ENCODE data around the gene CCRL2.

CCRL2 gene

DNA sequence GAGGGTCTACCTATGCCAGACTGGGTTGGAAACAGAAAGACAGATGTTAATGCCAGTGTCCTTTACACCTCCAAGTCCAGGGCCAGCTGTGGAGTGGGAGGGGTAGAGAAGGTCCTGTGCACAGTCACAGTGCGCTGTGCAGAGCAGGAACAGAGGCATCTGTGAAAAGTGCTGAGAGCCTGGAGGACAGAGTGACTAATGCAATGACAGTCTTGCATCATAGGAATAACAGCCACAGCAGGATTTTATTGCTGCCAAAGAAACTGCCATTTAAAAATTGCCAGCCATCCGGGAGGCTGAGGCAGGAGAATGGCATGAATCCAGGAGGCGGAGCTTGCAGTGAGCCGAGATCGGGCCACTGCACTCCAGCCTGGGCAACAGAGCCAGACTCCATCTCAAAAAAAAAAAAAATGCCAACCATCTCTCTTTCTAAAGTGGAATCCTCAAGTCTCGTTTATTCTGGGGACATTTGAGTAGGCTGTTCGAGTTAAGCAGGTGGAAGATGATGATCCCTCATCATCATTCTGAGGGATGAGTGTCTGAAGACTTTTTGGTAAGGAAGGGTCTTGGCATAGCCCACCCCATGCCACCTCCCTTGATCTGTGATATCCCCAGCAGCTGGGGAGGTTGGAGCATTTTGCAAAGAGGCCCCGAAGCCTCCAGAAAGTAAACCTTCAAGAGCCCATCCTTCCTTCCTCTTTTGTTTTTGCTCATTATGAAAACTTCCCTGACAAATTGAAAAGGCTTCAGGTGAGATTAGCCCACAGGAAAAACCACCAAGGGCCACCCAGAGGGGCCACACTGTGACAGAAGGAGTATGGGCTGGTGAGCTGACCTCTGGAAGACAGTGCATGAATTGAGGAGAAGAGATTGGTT lies 45.4 kb upstream of the CCRL2 start:
- Histone ChIP-seq H3K36me3 (no peaks in the 10 kb centered on the region), H3K4me1 (ENCODE audit: control insufficient read depth in 1 of 2, insufficient read depth in 1 of 2, low read depth in 1 of 2, low read length in 1 of 2) (peaks cover 20 to 31% of the 10 kb centered on the region in 2 experiments), H3K27me3 (no peaks in the 10 kb centered on the region), H3K27ac (peak overlapping the region; percentile 67), H3K4me3 (ENCODE audit: low read depth in 1 of 2, low read length in 1 of 2) (peak overlapping the region in 1 of 2 experiments; percentile 16), H3K9me3 (no peaks in the 10 kb centered on the region)
- TF ChIP-seq, protein P1, sequence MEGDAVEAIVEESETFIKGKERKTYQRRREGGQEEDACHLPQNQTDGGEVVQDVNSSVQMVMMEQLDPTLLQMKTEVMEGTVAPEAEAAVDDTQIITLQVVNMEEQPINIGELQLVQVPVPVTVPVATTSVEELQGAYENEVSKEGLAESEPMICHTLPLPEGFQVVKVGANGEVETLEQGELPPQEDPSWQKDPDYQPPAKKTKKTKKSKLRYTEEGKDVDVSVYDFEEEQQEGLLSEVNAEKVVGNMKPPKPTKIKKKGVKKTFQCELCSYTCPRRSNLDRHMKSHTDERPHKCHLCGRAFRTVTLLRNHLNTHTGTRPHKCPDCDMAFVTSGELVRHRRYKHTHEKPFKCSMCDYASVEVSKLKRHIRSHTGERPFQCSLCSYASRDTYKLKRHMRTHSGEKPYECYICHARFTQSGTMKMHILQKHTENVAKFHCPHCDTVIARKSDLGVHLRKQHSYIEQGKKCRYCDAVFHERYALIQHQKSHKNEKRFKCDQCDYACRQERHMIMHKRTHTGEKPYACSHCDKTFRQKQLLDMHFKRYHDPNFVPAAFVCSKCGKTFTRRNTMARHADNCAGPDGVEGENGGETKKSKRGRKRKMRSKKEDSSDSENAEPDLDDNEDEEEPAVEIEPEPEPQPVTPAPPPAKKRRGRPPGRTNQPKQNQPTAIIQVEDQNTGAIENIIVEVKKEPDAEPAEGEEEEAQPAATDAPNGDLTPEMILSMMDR (IDR thresholded peaks at IDR 0.05): no peak

DNA sequence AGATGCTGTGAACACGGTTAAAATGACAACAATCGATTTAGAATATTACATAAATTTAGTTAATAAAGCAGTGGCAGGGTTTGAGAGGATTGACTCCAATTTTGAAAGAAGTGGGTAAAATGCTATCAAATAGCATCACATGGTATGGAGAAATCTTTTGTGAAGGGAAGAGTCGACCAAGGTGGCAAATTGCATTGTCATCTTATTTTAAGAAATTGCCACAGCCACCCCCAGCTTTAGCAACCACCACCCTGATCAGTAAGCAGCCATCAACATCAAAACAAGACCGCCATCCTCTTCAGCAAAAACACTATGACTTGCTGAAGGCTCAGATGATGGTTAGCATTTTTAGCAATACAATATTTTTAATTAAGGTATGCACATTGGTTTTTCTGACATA lies 42.0 kb upstream of the CCRL2 start:
- no peaks in the 10 kb centered on the region for H3K27me3 ChIP-seq
- H3K36me3 ChIP-seq: no peaks in the 10 kb centered on the region
- no peaks in the 10 kb centered on the region for H3K9me3 ChIP-seq
- H3K4me3 ChIP-seq (ENCODE audit: low read depth in 1 of 2, low read length in 1 of 2): no peak overlapping the region
- H3K4me1 ChIP-seq (ENCODE audit: control insufficient read depth in 1 of 2, insufficient read depth in 1 of 2, low read depth in 1 of 2, low read length in 1 of 2): peaks cover 20 to 36% of the 10 kb centered on the region in 2 experiments
- TF ChIP-seq, protein P1 (IDR thresholded peaks at IDR 0.05): no peak
- no peak overlapping the region for H3K27ac ChIP-seq

DNA sequence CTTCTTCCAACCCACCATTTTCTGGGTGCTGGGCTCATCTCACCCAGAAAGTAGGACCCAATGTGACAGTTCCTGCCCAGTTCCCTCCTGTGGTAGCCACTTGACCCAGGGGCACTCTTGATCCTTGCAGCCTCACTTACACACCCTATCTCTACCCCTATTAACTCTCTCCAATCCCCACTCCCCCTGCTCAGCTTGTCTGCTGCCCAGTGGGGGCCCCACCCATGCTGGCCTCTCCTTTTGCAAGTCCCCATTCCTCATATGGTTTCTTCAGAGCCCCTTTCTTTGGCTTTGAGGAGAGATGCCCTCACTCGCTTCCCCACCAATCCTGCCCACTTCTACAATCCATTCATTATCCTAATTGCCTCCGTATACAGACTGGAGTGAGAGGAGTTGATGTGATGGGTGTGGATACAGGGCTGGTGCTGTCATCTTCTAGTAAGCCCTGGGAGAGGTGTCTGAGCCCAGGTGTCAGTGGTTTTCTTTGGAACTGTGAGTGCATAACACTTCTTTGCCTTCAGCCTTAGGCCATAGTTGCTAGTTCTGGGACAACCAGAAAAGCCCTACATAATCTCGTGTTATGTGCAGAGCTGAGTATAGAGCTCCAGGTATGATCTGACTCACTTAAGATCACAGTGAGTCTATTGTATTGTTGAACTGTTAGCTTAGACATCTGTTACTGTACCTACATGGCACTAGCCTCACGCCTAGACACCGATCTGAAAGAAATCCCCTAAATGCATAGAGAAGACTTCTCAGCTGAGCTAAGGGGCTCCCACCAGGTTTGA lies 41.1 kb upstream of the CCRL2 start:
- no peaks in the 10 kb centered on the region for H3K36me3 ChIP-seq
- H3K4me3 ChIP-seq (ENCODE audit: low read depth in 1 of 2, low read length in 1 of 2): no peak overlapping the region
- H3K9me3 ChIP-seq: no peaks in the 10 kb centered on the region
- peaks cover 18 to 32% of the 10 kb centered on the region in 2 experiments for H3K4me1 ChIP-seq (ENCODE audit: control insufficient read depth in 1 of 2, insufficient read depth in 1 of 2, low read depth in 1 of 2, low read length in 1 of 2)
- no peak overlapping the region for H3K27ac ChIP-seq
- no peaks in the 10 kb centered on the region for H3K27me3 ChIP-seq
- TF ChIP-seq, protein P1 (IDR thresholded peaks at IDR 0.05): no peak

DNA sequence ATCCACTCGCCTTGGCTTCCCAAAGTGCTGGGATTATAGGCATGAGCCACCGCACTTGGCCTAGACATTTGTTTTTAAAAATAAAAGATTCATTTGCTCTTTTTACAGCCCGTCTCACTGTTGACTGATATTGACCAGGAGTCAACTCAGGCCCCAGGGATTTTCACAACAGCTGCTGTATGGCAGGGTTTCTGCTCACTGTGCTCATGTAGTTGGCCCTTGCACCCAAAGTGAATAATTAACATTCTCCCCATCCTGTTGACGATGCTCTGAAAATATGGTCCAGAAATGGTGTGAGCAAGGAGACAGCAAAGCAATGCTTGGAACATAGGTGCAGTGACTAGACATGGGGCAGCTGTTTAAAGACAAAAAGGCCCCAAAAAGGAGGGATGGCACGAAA lies 39.2 kb upstream of the CCRL2 start:
- Histone ChIP-seq H3K27ac (no peak overlapping the region), H3K4me3 (ENCODE audit: low read depth in 1 of 2, low read length in 1 of 2) (no peak overlapping the region), H3K36me3 (no peaks in the 10 kb centered on the region), H3K9me3 (no peaks in the 10 kb centered on the region), H3K4me1 (ENCODE audit: control insufficient read depth in 1 of 2, insufficient read depth in 1 of 2, low read depth in 1 of 2, low read length in 1 of 2) (peaks cover 0 to 13% of the 10 kb centered on the region in 2 experiments), H3K27me3 (no peaks in the 10 kb centered on the region)
- TF ChIP-seq, protein P1 (IDR thresholded peaks at IDR 0.05): no peak

DNA sequence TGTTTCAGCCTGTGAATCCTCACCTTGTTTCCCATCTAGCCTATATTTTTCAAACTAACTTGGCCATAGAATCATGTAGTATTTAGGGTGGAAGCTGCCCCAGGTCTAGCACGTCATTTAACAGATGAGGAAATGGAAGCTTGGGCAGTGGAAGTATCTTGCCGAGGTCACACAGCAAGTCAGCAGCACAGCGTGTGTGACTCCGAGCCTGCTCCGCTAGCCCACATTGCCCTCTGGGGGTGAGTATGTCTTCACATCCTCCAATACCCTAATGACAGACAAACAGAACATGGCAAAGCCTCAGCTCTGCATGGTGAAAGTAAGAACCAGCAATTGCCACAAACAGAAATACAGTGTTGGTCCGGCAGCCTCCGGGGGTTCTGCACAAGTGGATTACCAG lies 38.5 kb upstream of the CCRL2 start:
- Histone ChIP-seq H3K27ac (peak overlapping the region; percentile 31), H3K4me3 (ENCODE audit: low read depth in 1 of 2, low read length in 1 of 2) (no peak overlapping the region), H3K9me3 (no peaks in the 10 kb centered on the region), H3K4me1 (ENCODE audit: control insufficient read depth in 1 of 2, insufficient read depth in 1 of 2, low read depth in 1 of 2, low read length in 1 of 2) (peaks cover 0 to 13% of the 10 kb centered on the region in 2 experiments), H3K36me3 (no peaks in the 10 kb centered on the region), H3K27me3 (no peaks in the 10 kb centered on the region)
- TF ChIP-seq, protein P1 (IDR thresholded peaks at IDR 0.05): no peak
